Activated T-helper 1 cell treated with Interleukin-2 at 50 U/mL for 16 hours (primary cell): ENCODE data around the gene CALU.

Source experiments
- DNase-seq: peaks from one replicate; pipeline ENCODE4 v3.0.0-alpha.2; 2020; ENCODE audit warnings: low read depth

Gene CALU

GRCh38 chr7:128725531-128725930 is 13.6 kb upstream of the CALU start:
- DNase-seq, result no peak

GRCh38 chr7:128726059-128726736 is 13.0 kb upstream of the CALU start:
- no peak for DNase-seq

- DNase-seq, result no peak
These were observed 12.5 kb upstream of the CALU start for GRCh38 chr7:128726737-128727072.

DNA sequence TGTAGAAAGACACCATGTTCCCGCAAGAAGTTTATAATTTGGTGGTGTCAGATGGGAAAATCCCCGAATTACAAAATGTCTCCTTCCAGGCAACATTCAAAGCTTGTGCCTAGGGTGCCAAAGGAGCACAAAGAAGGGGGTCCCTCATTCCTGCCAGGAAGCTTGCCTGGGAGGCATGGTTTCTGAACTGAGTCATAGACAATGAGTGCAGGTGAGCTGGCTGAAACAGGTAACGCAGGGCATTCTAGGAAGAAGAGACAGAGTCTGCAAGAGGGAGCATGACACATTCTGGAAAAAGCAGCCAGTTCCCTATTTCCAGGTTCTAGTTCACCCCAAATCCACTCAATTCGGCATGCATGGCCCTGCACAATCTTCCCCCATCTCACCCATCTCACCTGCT is 11.9 kb upstream of the CALU start:
- no peak for DNase-seq

GRCh38 chr7:128728598-128728997 is 10.6 kb upstream of the CALU start:
- DNase-seq, result no peak

GRCh38 chr7:128729494-128729893 is 9.7 kb upstream of the CALU start:
- DNase-seq, result no peak

DNA sequence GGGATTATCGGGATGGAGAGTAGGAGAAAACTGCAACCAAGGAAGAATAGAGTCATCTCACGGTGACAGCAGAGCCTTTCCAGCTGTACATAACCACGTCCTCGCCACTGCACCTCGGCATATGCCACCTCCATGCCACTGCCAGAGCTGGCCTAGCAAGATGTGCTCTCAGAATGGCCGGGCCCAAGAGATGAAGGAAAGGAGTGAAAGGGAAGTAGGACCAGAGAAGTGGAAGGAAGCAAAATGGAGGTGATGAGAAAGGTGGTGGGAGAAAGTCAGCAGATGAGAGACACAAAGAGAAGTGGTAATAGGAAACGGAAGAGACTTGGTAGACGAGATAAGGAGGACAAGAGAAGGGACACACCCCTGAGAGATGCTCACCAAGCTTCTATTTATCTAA is 8.0 kb upstream of the CALU start:
- no peak for DNase-seq

- no peak for DNase-seq
These were observed 6.5 kb upstream of the CALU start for GRCh38 chr7:128732521-128733277.

- DNase-seq, result no peak
These were observed 5.9 kb upstream of the CALU start for GRCh38 chr7:128733278-128733645.

- no peak for DNase-seq
These were observed 4.3 kb upstream of the CALU start for GRCh38 chr7:128734890-128735289.

DNA sequence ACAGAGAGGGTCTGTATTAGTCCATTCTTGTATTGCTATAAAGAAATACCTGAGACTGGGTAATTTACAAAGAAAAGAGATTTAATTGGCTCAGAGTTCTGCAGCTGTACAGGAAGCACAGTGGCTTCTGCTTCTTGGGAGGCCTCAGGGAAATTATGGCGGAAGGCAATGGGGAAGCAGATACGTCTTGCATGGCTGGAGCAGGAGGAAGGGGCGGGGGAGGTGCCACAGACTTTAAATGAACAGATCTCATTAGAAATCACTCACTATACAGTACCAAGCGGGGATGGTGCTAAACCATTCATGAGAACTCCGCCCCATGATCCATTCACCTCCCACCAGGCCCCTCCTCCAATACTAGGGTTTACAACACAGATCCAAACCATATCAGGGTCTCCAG is 3.7 kb upstream of the CALU start:
- DNase-seq, result no peak

GRCh38 chr7:128737441-128737840 is 1.7 kb upstream of the CALU start:
- no peak for DNase-seq

GRCh38 chr7:128737867-128738385 is 1.2 kb upstream of the CALU start:
- no peak for DNase-seq

DNA sequence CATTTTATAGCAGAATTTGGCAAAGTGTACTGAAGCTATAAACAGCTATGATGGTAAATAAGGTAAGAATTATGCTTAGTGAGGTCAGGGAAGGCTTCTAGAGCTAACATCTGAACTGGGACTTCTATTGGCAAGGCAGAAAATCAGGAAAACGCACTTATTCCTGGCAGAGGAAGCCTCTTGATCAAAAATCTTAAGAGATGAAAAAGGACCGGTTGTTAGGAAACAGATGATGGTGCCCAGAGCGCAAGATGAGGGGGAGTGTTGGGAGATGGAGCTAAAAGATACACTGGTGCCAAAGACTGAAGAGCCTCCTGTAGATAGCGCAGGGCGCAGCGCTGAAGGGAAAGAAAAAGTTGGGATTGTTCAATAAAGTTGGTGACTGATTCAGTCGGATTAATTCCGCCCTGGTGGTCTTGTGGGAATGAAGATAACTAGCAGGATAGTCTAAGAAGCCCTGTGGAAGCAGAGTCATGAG is 550 bp upstream of the CALU start:
- no peak for DNase-seq

GRCh38 chr7:128739990-128740682 is 977 bp downstream of the CALU start:
- DNase-seq, result no peak

DNA sequence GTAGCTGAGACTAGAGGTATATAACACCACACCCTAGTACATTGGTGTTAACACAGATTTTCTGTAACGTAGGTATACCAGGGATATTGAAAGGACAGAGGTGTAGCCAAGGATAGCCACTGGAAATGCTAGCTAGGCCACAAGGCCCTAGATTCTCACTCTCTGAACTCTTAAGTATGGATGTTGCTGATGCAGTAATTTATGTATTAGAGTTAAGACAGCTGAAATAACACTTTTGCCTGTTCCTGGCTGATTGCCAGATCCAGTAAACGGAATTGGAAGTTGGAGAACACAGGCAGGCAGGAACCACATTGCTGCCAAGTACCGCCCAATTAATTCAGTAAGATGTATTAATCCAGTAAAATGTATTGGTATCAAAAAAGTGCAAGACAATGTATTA is 1.8 kb downstream of the CALU start:
- no peak for DNase-seq

DNA sequence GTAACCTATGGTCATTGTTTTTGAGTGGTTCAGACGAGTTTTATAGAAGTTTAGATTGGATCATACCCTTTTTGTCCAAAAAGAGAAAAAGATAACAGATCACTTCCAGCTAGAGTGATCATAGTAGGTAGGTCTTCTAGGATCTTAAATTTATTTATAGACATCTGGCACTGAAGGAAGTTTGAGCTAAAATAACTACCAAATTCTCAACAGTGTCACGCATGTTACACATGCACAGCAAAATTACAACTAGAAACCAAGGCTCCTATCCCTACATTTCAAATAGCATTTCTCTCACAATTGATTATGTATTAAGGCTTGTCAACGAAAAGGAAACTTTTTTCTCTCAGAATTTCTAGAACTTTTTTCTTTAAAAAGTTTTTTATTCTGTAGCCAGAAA is 2.3 kb downstream of the CALU start:
- no peak for DNase-seq

DNA sequence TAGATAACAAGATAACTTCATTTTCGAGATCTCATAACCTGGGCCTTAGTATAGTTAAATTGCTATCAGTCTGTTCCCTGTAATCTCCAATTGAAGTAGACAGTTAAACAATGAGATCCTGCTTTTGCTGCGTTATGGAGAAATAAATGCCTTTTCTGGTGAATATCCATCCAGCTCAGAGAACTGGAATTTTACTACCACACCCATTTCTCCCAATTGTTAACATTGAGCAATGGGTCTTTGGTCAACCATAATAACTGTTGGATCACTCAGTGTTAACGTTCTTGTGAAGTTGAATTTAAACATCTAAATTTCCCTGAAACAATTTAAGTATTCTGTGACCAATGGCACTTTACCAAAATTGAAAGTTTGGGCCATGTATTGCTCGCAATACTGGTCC is 3.0 kb downstream of the CALU start:
- DNase-seq, result no peak

DNA sequence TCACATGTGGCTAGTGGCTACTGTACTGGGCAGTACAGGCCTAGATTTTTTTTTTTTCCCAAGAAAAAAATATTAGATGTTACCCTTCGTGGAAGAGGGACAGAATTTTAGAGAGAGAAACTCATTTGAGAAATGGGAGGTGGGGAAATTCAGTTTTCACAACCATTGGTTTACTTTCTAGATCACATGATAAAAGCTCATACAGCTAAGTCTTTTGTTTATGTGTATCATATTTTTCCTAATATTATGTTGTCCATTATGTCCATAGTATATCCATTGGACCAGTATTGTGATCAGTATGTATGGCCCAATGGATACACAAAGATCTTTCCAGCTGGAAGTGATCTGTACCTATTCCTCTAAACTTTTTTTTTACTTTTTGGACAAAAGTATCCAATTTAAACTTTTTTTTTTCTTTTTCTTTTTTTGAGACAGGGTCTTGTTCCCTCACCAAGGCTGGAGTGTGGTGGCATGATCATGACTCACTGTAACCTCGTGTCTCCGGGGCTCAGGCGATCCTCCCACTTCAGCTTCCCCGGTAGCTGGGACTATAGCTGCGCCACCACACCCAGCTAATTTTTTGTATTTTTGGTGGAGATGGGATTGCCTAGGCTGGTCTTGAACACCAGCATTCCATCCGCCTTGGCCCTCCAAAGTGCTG is 4.1 kb downstream of the CALU start:
- DNase-seq, result no peak

- DNase-seq, result no peak
These were observed 5.3 kb downstream of the CALU start for GRCh38 chr7:128744366-128744905.

DNA sequence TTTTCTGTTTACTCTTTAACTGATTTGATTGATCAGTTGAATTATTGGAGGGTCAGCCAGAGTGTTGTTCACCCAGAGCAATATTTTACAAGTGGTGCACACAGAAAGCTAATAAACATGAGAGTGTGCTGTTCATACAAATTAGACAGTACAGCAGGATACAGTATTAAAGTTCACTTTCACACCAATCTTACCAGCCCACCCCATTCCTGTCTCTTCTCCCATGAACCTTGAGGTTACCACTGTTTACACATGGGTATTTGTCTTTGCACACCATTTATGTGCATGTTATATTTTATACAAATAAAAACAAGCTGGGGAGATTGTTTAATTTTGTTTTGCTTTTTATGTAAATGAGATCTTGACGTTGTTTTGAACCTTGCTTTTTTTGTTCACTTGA is 6.5 kb downstream of the CALU start:
- DNase-seq, result no peak
